ENCODE results near the gene TNRC6C.
"Not testable (repeated sequence)": the region's sequence is repeated elsewhere in the genome, so short reads cannot be mapped to it uniquely, and the experiment has no call there.

TNRC6C gene

GRCh38 chr17:78114831-78115723 lies 156.6 kb downstream of the TNRC6C start:
- DNase-seq: no peak

GRCh38 chr17:78115803-78116202 lies 157.3 kb downstream of the TNRC6C start:
- DNase-seq: not testable (repeated sequence)

DNA sequence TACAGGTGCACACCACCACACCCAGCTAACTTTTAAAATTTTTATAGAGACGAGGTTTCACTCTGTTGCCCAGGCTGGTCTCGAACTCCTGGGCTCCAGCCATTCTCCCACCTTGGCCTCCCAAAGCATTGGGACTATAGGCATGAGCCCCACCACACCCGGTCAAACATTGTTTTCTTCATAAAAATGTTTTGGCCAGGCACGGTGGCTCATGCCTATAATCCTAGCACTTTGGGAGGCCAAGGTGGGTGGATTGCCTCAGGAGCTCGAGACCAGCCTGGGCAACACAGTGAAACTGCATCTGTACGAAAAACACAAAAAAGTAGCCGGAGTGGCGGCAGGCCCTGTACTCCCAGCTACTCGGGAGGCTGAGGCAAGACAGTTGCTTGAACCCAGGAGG lies 157.9 kb downstream of the TNRC6C start:
- DNase-seq: no peak

- peak; percentile 18 for DNase-seq
These were observed 158.8 kb downstream of the TNRC6C start for GRCh38 chr17:78117027-78117981.

DNA sequence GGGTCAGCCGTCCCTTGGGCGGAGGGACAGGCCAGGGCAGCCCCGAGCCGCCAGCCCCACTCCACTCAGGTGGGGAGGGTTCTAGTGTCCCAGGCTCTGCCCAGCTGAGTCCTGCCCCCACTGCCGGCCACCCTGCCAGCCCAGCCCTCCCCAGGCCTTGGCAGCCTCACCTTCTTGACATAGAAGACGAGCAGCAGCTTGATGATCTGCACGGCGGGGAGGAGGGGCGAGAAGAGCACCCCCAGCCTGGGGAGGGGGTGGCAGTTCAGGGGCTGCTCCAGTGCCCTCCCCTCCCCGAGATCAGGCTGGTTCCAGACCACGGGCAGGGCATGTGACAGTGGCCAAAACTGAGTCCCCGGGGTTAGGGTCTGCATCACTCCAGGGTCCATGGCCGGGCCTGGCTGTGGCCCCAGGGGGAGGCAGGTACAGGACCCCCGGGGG lies 160.3 kb downstream of the TNRC6C start:
- no peak for DNase-seq

DNA sequence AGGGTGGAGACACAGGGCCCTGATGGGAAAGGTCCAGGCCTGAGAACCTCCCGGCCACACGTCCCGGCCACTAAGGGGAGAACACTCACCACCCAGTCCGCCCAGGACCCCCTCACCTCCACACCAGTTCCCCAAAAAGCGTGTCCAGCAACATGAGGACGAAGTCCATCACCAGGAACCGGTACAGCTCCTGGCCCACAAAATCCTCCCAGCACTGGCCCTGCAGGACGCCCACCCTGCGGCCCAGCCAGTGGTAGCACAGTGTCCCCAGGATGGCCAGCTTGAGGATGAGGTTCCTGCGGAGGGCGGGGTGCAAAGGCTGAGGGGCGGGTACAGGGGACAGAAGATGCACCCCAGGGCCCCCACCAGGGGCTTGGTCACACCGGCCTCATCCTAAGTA lies 162.0 kb downstream of the TNRC6C start:
- DNase-seq: no peak

GRCh38 chr17:78120971-78121800 lies 162.7 kb downstream of the TNRC6C start:
- DNase-seq: peak; percentile 75

DNA sequence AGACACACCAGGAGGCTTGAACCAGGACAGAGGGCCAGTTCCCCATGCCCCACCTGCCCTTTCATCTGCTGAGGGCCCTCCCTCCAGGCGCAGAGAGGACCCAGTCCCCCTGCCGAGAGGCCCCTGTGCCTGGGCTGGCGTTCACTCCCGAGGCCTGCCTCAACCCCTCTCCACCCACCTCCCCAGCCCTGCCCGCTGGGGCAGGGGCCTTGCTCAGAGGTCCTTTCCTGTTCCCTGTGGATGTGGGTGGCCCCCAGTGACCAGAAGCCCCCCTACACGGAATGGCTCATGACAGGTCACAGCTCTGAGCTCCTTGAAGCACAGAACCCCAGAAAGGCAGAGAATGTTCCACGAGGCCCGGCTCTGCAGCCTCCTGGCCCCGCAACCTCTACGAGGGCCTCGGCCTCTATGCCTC lies 163.3 kb downstream of the TNRC6C start:
- DNase-seq: peak; percentile 17

DNA sequence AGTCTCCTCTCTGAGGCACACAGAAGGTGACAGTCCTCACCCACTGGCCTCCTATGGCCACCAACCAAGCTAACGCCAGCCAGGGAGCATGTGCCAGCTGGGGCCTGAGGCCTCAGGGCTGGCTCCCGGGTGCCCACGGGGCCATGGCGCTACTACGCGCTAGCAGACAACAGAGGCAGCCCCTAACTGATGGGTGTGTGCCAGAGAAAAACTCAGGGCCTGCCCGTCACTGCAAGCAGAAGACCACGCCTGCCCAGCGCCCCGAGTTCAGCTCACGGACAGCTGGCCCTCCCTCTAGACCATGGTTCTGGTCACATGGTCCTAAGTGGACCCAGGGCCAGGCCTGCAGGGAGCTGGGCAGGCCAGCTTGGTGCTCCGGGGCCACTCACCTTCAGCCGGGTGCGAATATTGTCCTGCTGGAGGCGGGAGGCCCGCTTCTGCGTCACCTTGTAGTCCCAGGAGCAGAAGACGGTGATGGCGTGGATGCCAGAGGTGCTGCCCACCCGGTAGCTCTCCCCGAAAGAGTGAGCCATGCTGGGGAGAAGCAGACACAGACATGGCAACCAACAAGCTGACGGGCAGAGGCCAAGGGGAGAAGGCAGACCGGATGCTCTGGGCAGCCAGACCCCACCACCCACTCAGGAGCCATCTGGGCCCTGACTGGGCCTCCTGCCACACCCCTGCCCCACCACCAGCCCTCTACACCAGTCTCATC lies 163.9 kb downstream of the TNRC6C start:
- DNase-seq: peak; percentile 26

DNA sequence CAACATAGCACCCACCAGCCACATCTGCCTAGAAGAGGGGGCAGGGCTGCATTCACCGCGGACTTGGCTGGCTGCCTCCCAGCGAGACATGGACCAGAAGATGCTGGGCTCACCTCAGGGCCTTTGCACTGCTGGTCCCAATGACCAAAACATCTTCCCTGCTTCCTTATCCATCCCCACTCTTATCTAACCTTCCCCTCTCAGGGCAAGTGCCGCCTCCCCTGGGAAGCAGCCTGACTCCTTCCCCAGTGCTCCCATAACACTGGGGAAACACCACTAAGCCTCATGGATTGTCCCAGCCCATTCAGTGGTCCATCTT lies 164.4 kb downstream of the TNRC6C start:
- DNase-seq: peak; percentile 41

DNA sequence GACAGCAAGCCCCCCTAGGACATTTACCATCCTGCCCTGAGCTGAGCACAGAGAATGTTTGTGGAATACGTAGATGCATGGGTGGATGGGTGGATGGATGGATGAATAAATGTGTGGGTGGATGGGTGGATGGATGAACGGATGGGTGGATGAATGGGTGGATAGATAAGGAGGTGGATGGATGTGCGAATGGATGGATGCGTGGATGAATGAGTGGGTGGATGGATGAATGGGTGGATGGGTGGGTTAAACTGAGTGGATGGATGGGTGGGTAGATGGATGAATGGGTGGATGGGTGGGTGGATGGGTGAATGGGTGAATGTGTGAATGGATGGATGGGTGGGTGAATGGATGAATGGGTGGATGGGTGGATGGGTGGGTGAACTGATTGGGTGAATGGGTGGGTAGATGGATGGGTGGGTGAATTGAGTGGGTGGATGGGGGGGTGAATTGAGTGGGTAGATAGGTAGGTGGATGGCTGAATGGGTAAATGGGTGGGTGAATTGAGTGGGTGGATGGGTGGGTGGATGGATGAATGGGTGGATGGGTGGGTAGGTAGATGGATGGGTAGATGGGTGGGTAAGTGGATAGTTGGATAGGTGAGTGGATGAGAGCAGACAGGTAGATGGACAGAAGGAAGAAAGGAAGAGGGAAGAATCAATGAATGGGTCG lies 164.9 kb downstream of the TNRC6C start:
- DNase-seq: no peak

DNA sequence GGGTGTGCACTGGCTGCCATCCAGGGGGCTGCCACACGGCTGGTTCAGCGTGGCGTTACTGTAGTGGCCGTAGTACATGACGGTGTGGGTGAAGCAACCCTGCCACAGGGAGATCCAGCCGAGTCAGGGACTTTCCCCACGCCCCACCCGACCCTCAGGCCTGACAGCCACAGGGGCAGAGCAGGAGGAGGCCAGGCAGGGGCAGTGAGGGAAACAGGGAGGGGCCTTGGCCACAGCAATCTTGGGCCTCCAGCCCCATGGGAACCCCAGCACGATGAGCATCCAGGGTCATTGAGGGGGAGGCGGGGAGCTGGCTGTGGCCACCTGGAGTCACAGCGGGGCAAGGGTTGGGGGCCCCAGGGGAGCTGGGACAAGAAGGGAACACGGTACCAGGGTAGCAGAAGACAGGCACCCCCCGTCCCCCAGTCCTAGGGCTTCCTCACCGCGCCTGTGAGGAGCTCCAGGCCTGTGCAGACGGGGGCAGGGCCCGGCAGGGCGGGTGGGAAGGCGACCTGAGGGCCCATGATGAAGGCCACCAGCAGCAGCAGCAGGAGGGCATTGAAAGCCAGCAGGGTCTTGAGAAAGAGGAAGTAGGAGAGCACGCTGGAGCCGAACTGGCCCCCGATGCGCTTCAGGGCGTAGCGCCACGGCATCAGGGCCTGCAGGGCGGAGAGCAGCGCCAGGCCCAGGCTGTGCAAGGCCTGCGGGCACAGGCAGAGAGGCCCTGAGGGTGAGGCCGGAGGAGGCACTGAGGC lies 165.8 kb downstream of the TNRC6C start:
- peak; percentile 26 for DNase-seq

DNA sequence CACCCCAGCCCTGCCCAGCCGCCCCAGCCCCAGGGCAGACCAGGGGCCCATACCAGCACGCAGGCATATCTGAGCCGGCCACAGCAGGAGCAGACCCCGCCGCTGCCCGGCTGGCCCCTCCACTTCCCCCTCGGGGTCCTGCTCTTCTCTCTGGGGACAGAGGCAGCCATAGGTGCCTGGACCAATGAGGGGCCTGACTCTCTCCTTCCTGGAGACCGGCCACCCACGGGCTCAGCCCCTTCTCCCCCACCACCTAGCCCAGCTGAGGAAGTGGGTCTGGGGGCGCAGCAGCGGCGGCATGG lies 166.3 kb downstream of the TNRC6C start:
- no peak for DNase-seq

DNA sequence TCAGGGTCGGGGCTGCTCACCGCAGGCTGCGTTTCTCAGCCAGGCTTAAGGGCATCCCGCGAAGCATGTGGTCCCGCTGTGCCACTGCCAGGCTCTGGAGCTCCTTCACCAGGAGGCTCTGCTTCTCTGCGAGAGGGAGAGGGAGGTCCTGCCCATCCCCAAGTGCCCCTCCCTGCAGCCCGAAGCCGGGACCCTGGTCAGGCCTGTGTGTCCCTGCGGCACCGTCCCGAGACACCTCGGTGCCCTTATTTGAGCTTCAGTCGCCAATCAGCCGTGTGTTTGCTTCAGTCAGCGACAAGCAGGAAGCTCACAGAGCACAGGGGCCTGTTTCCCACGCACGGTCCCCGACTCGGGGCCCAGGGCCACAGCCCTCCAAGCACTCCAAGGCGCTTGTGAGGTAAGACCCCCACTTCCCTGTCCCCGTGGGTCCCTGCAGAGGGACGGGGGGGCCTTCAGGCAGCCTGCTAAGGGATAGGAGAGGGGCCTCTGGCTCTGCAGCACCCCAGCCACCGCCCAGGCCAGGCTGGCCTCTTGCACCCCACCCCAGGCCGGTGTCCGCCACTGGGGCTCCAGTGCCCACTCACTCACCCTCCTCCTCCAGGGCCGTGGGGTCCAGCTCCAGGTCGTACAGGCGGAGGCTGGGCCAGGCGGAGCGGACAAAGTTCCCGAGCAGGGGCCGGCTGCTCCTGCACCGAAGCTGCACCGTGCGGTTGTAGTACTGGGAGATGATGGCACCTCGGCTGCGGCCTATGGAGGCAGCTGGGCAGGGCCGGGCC lies 166.8 kb downstream of the TNRC6C start:
- peak; percentile 38 for DNase-seq

DNA sequence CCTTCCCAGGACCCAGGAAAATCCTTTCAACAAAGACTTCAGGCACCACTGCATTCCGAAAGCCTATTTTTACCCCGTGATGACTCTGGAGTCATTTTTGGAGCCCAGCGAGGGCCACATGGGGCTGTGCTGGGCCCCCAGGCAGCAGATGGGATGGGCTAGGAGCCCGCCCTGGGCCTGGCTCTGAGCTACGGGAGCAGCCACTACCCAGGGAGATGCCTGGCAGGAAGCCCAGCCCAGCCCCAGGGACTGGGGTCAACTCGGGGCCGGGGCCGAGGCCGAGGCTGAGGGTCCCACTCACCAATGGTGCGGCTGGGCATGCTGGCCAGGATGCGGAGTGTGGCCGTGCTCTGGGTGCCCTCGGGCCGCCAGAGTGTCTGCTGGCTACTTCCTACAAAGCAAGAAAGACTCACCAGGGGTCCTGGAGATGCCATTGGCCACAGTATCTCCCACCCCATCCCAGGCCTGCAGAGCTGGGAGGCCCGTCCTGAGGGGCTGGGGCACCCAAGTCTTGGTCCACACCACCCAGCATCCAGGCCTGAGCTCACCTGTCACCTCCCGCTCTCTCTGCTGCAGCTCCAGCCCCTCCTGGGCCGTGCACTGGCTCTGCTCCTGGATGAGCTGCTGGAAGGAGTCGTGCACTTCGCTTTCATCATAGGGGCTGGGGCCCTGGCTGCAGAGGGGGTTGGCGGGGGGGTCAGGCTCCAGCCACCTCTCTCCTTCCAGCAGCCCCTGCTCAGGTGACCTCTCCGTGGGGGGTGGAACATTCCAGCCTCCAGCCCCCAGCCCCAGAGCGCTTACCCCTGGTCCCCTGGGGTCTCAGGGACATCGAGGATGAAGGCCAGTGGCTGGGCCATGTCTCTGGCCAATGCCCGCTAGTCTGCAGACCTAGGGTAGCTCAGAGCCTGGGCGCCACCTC lies 167.7 kb downstream of the TNRC6C start:
- DNase-seq: no peak

GRCh38 chr17:78126895-78127238 lies 168.4 kb downstream of the TNRC6C start:
- peak; percentile 10 for DNase-seq

- peak; percentile 79 for DNase-seq
These were observed 168.9 kb downstream of the TNRC6C start for GRCh38 chr17:78127239-78127887.

DNA sequence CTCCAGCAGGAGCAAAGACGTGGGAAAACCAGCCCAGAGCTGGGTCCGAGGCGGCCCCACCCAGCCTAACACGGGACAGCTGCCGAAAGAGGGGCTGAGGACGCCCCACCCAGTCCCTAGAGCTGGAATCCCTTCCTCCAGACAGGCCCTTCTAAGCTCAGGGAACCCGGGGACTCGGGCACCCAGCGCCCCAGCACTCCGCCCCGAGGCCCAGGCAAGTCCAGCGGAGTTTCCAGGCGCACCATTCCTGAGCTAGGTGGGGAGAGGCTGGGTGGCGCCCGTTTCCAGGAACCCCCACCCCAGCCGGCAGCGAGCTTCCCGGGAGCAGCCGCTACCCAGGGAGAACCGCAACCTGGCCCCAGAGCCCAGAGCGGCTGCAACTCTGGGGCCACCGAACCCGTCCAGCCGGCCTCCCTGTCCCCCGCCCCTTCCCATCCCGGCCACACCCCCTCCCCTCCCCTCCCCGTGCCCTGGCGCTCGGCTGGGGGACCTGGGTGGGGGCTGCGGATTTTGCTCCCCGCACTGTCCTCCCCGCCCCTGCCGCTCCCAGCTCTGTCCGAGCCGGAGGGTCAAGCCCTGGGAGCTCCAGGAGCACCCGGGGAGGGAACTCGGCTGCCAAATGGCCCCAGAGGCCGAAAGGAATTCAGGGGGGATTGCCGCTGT lies 169.5 kb downstream of the TNRC6C start:
- peak; percentile 18 for DNase-seq
